ENCODE data around the gene SLC38A3.
"Not testable (repeated sequence)": the region's sequence is repeated elsewhere in the genome, so short reads cannot be mapped to it uniquely, and the experiment has no call there.

The SLC38A3 gene

GRCh38 chr3:50227390-50228183, 22.5 kb downstream of the SLC38A3 start:
- in situ Hi-C loops (cut with HindIII; ENCODE audit: low sequenced_read_pairs), result no loop called here

DNA sequence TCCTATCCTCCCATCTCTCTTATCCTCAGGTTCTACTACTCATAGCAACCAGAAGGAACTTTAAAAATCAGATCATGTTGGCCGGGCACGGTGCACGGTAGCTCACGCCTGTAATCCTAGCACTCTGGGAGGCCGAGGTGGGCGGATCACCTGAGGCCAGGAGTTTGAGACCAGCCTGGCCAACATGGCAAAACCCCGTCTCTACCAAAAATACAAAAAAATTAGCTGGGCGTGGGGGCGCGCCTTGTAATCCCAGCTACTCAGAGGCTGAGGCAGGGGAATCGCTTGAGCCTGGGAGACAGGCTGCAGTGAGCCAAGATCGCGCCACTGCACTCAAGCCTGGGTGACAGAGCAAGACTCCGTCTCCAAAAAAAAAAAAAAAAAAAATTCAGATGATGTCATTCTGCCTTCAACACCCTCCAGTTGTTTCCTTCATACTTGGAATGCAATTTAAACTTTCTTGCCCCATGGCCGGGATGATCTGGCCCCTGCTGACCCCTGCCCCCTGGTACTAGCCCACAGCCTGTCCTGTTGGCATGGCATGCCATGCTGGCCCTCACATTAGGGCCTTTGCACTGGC, 23.2 kb downstream of the SLC38A3 start:
- in situ Hi-C loops (cut with HindIII; ENCODE audit: low sequenced_read_pairs), result not testable (repeated sequence)

DNA sequence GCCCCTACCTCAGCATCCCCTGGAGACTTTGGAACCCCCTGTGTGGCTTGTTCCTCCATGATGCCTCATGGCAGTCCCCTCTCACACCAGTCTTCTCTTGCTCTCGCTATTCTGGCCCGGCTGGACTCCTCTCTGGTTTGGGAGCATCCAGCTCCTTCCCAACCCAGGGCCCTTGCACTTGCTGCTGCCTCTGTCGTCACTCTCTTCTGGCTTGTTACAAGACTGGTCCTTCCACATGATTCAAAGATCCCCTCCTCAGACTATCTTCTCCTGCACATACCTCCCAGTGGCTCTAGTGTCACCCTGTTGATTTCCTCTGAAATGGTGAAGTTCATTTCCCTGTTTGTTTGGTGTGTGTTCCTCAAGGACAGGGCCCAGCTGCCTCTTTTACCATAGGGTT, 24.4 kb downstream of the SLC38A3 start:
- in situ Hi-C loops (cut with HindIII; ENCODE audit: low sequenced_read_pairs), result no loop called here

GRCh38 chr3:50230104-50230793, 25.2 kb downstream of the SLC38A3 start:
- in situ Hi-C loops (cut with HindIII; ENCODE audit: low sequenced_read_pairs), result no loop called here

DNA sequence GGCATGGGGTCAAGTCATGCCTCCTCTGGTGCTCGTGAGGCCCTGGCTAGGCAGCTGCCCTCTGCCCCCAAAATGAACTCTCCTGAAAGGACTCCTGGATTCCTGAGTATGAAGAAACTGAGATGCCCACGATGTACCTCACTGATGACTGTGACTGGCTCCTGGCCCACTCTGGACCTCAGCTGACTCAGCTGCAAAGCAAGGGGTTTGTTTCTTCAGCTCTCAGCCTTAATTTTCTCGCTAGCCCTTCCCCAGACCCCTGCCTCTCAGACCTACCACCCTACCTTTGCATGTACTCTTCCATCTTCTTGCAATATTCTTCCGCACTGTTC, 25.7 kb downstream of the SLC38A3 start:
- in situ Hi-C loops (cut with HindIII; ENCODE audit: low sequenced_read_pairs), result no loop called here

DNA sequence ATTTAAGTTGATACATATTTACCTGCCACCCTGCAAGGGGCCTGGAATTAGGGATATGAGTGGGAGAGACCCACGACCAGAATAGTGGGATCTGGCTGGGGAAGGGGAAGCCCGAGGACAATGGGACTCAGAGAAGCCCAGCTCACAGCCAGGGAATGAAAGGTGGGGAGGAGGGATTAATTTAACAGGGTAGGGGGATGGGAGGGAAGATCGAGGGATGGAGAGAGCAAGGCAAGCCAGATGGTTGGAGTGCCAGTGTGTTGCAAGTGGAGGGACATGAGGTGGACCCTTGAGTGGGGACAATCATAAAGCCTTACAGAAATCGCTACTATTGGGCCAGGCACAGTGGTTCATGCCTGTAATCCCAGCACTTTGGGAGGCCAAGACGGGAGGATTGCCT, 26.5 kb downstream of the SLC38A3 start:
- in situ Hi-C loops (cut with HindIII; ENCODE audit: low sequenced_read_pairs), result no loop called here

- in situ Hi-C loops (cut with HindIII; ENCODE audit: low sequenced_read_pairs), result no loop called here
Observed at GRCh38 chr3:50232303-50232702, 27.2 kb downstream of the SLC38A3 start.

DNA sequence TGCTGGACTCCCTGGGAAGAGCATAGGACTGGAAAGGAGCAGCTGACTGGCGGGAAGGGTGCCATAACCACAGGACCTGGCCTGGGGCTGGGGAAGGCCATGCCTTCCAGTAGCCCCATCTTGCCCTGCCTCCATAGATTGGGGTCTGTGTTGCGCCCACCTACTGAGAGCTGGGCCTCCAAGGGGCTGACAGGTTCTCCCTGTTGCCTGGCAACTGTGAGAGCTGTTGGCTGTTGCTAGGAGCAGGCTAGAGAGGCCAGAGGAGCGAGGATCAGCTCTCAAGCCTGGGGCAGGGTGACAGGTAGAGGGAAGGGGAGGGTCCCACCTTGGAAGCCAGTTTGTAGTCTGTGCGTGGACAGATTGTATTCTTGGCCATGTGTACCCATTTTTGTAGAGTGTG, 28.1 kb downstream of the SLC38A3 start:
- in situ Hi-C loops (cut with HindIII; ENCODE audit: low sequenced_read_pairs), result no loop called here

DNA sequence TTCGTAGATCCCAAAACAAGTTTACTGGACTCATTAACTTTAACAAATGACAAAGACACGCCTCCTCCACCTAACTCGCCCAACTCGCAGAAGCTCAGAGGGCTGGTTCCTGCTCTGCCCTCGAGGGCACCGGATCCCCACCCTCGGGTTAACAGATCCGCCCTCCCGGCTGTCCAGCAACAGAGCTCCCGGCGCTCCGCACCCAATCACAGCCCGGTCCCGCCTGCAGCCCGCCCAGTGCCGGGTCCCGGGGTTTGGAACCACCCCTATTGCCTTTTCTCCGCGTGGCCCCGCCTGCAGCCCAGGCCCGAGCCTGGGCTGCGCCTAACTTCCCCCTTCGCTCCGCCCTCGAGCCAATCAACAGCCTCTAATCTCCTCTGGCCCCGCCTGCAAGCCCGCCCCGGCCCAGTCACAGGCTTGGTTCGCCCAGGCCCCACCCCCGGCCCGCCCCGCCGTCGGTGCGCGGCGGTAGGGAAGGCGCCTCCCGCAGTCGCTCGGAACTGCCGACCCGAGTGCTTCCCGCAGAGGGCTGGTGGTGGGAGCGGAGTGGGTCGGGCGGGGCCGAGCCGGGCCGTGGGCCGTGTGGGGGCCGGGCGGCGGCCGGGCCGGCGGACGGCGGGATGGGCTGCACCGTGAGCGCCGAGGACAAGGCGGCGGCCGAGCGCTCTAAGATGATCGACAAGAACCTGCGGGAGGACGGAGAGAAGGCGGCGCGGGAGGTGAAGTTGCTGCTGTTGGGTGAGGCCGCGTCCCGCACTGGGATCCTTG, 30.8 kb downstream of the SLC38A3 start, which contains the start of gene GNAI2:
TSS of gene GNAI2 (plus strand) at position 489 of the 768 bp plus-strand sequence. CDS start at position 621, 132 bp downstream.
- in situ Hi-C loops (cut with HindIII; ENCODE audit: low sequenced_read_pairs), result no loop called here

- in situ Hi-C loops (cut with HindIII; ENCODE audit: low sequenced_read_pairs), result no loop called here
Observed at GRCh38 chr3:50236484-50237132, 31.5 kb downstream of the SLC38A3 start.

- in situ Hi-C loops (cut with HindIII; ENCODE audit: low sequenced_read_pairs), result no loop called here
Observed at GRCh38 chr3:50237133-50237651, 32.1 kb downstream of the SLC38A3 start.

DNA sequence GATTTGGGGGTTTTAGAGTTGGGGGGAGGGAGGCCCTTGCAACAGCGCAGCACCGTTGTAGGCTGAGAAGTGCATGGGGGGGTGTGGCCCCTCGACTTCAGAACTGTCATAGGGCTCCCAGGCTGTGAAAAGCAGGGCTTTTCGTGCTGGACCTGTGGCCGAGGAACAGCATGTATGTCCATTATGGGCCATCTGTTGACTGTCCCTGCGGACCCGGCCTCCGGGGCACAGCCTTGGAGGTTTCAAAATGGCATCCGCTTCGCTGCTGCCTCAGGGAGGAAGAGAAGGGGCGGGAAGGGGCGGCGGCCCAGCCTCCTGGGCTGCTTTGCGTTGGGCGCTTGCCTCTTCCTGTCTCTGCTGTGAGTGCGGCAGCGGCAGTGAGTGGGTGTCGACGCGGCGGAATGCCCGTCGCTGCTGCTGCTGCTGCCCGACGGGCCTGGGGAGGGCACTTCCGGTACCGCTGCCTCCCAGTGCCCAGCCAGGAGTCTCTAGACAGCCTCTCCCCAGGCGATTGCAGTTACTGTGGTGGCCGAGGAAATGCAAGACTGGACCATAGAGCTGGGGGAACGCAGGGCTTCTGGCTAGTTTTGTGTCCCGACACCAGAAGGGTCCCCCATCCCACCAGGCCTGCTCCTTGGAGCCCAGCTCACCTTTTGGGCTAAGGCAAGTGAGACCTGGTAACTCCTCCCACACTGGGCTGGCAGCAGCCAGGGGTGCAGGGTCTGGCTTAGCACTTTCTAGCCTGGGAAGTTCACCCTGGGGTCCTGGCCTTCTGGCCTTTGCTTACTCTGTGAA, 32.9 kb downstream of the SLC38A3 start:
- in situ Hi-C loops (cut with HindIII; ENCODE audit: low sequenced_read_pairs), result no loop called here

DNA sequence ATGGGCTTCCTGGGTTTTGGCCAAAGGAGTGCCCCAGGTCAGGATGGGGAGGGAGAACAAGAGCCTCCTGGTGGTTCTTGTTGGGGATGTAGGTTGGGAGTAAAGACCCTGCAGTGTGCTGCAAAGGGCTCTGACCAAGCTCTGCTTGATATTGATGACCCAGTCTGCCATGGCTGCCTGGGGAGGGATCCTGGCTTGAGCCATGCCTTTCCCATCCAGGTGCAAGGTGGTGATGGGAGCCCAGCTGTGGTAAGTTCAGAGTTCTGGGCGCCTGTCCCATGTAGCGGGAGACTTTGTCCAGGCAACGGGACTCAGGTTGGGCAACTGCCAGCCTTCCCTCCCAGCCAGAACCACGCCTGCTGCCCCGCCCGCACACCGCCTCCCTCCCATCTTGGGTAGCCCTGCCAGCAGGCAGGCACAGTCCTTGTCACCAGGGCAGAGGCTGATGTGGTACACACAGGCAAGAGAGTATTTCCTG, 33.5 kb downstream of the SLC38A3 start:
- in situ Hi-C loops (cut with HindIII; ENCODE audit: low sequenced_read_pairs), result no loop called here

GRCh38 chr3:50239649-50240048, 34.6 kb downstream of the SLC38A3 start:
- in situ Hi-C loops (cut with HindIII; ENCODE audit: low sequenced_read_pairs), result loop anchor here (5.0 kb wide), 1 partner anchor 57 kb away; no protein-coding TSS in a partner anchor

DNA sequence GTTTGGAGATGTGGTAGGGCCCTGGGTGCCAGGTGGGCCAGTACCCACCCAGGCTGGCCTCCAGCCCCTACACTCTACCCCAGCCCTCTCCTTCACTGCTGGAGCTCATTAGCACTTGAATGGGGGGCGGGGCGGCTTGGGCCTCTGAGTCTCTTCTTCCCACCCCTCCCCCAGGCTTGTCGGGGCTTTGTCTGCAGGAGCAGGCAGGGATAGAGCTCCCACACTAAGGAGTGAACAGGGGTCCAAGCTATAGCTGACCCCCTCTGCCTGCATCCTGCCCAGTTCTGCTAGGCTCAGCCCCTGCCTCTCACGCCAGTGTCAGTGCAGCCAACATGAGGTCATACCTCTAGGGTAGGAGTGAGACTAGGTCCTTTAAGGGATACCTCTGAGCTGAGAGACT, 36.1 kb downstream of the SLC38A3 start:
- in situ Hi-C loops (cut with HindIII; ENCODE audit: low sequenced_read_pairs), result loop anchor here (5.0 kb wide), 1 partner anchor 59 kb away; no protein-coding TSS in a partner anchor

DNA sequence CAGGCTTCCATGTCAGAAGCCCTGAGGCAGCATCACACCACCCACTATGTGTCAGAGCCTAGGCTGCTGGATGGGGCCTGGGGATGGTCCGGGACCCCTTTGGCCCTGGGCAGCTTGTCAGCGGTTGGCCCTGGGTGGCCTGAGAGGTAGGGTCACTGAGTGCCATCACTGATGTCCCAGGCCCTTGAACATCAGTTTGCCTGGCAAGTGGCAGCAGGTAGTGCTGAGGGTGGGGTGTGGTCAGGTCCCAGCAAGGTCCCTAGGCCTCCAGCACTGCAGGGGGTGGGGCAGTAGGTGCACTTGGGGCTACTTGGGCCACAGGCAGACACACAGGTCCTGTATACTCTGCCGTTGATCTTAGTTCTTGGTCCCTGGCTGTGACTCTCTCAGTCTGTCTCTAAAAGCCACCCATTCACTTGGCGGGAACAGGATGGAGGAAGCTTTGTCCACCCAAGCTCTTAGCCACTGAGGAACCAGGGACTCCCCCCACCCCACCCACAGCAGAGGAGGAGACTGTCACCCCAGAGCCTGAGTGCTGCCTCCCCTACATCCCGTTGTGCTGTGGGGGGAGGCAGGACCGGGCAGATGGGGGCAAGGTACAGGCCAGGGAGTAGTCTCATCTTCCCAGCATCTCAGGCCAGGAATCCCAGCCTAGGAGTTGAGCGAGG, 36.8 kb downstream of the SLC38A3 start:
- in situ Hi-C loops (cut with HindIII; ENCODE audit: low sequenced_read_pairs), result loop anchor here (5.0 kb wide), 1 partner anchor 60 kb away; no protein-coding TSS in a partner anchor

GRCh38 chr3:50242381-50242770, 37.3 kb downstream of the SLC38A3 start:
- in situ Hi-C loops (cut with HindIII; ENCODE audit: low sequenced_read_pairs), result loop anchor here (5.0 kb wide), 1 partner anchor 60 kb away; no protein-coding TSS in a partner anchor

DNA sequence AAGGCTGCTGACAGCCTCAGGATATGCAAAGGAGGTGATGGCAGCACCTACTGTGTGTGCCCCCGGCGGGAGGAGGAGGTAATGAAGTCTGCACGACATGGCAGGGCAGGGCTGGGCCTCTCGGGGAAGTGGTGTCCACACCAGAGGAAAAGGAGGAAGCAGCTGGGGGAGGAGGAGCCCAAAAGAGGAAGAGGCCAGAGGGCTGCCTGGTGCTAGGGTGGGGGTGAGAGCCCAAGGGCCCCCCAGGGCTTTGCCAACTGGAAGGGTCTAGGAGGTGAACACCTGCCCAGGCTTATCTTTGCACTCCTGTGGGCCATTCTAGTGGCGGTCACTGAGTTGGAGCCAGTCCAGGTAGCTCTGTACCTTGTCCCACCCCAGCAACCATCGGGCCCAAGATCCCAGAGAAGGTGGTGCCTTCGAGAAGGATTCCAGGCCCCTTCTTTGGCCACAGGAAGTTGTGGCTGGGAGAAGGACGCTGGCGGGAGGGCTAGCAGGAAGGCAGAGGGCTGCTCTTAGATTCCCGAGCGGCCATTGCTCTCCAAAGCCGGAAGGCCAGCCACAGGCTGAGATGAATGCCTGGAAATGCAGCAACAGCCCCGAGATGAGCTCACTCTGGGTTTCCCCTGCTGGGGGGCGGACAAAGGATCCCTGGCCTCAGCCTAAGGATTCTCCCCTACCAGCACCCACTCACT, 37.9 kb downstream of the SLC38A3 start:
- in situ Hi-C loops (cut with HindIII; ENCODE audit: low sequenced_read_pairs), result loop anchor here (5.0 kb wide), 1 partner anchor 61 kb away; no protein-coding TSS in a partner anchor
